Activated CD4-positive, alpha-beta T cell treated with anti-CD3 and anti-CD28 coated beads, Interleukin-2, amount 50 U/mL, for 1 hour (primary cell): Measurements from ENCODE around the gene SLC17A1.
"Not testable (repeated sequence)": the region's sequence is repeated elsewhere in the genome, so short reads cannot be mapped to it uniquely, and the experiment has no call there.

ENCODE experiments used
- DNase-seq: peaks from one replicate; pipeline ENCODE4 v3.0.0-alpha.2; 2020

SLC17A1 gene

GRCh38 chr6:25754535-25754934 lies 77.3 kb downstream of the SLC17A1 start, which contains the start of gene SLC17A4:
SLC17A4 (plus strand) TSS chr6:25754742; CDS start chr6:25761963, 7,221 bp downstream.
- no peak for DNase-seq

- DNase-seq = no peak
These were observed 78.8 kb downstream of the SLC17A1 start for GRCh38 chr6:25753079-25753478.

GRCh38 chr6:25750906-25751305 lies 80.9 kb downstream of the SLC17A1 start:
- DNase-seq = no peak

- DNase-seq = no peak
These were observed 82.0 kb downstream of the SLC17A1 start for GRCh38 chr6:25749837-25750236.

GRCh38 chr6:25748601-25749517 lies 83.0 kb downstream of the SLC17A1 start:
- DNase-seq = not testable (repeated sequence)

GRCh38 chr6:25748049-25748448 lies 83.8 kb downstream of the SLC17A1 start:
- no peak for DNase-seq

- DNase-seq = no peak
These were observed 84.4 kb downstream of the SLC17A1 start for GRCh38 chr6:25747477-25747876.

- DNase-seq = no peak
These were observed 84.9 kb downstream of the SLC17A1 start for GRCh38 chr6:25746968-25747367.

GRCh38 chr6:25745836-25746235 lies 86.0 kb downstream of the SLC17A1 start:
- DNase-seq = no peak

- no peak for DNase-seq
These were observed 88.0 kb downstream of the SLC17A1 start for GRCh38 chr6:25743868-25744267.

GRCh38 chr6:25735261-25735660 lies 96.6 kb downstream of the SLC17A1 start:
- no peak for DNase-seq
